GM18868 (cell line): ENCODE data around the gene HOXD11.
A peak's percentile ranks its signal among the peaks of the same experiment; 100 is the strongest.

ENCODE experiments used
- ATAC-seq: cut with Tn5 transposase; IDR thresholded peaks from one replicate; pipeline ENCODE4 v1.9.1; 2021; ENCODE audit warnings: mild to moderate bottlenecking, moderate library complexity; ENCODE audit not compliant: unreplicated experiment

Gene HOXD11

DNA sequence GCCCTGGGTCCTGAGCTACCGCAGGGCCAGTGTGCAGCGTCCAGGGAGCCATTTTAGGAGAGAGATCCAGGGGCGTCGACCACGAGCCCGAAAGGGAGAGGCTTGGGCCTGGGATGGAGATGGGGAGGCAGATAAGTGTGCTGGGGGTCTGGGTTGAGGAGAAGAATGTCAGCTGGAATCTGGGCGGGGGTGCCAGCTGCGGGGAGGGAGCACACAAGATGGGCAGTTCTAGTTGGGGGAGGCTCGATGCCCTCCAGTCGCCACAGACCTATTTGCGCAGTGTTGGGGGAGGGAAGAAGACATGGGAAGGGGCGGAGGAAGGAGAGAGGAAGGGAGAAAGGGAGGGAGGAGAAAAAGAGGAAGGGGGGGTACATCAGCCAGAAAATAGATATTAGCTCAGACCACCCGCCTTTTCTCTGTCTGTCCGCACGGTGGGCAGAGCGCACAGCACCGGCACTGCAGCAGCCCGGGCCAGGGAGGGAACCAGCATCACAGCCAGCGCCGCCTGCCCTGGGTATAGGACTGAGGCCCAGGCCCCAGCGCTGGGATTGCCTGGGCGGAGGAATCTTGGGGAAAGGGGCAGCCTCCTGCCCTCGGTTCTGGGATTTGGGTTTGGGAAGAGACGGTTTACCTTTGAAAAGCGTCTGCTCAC is 1.9 kb upstream of the HOXD11 start:
- ATAC-seq, result no peak

DNA sequence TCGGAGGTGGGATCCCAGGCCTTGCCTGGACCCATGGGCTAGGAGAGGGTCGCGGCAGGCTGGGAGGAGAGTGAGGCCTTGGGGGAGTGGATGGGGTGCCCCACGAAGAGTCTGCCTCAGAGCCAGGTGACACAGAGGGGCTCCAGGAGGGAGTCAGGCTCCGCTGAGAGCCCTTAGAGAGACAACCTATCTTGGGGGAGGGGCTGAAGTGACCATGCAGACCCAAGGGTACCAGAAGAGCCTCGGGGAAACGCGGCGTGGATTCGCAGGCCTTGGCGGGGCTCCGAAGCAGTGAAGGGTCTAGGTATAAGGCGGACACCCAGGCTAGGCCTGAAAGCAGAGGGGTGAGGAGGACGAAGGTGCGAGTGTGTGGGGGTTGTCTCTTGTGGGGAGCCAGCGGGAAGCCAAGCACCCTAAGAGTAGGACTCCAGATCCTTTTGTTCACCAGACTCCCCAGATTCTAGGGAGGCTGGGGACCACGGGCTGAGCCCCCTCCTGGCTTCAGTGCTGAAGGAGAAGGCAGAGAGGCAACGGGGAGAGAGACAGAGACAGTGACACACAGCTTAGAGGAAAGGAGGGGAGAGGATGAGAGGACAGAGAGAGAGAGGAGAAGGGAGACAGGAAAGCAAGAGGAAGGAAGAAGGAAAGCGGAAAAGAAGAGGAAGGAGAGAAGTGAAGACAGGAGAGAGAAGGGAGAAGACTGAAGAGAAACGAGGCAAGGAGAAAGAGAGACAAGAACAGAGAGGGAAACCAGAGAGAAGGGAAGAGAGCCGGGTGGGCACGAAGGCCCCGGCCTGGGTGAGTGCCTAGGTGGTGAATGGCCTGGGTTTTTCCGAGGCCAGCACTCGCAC is 1.1 kb upstream of the HOXD11 start:
- ATAC-seq, result no peak

DNA sequence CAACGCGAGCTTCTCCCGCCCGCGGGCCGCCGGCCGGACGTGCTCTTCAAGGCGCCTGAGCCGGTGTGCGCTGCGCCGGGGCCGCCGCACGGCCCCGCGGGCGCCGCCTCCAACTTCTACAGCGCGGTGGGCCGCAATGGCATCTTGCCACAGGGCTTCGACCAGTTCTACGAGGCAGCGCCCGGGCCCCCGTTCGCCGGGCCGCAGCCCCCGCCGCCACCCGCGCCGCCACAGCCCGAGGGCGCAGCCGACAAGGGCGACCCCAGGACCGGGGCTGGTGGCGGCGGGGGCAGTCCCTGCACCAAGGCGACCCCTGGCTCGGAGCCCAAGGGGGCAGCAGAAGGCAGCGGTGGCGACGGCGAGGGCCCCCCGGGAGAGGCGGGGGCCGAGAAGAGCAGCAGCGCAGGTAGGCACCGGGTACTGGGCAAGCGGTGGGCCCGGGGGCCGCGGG is 676 bp downstream of the HOXD11 start:
- ATAC-seq, result no peak

DNA sequence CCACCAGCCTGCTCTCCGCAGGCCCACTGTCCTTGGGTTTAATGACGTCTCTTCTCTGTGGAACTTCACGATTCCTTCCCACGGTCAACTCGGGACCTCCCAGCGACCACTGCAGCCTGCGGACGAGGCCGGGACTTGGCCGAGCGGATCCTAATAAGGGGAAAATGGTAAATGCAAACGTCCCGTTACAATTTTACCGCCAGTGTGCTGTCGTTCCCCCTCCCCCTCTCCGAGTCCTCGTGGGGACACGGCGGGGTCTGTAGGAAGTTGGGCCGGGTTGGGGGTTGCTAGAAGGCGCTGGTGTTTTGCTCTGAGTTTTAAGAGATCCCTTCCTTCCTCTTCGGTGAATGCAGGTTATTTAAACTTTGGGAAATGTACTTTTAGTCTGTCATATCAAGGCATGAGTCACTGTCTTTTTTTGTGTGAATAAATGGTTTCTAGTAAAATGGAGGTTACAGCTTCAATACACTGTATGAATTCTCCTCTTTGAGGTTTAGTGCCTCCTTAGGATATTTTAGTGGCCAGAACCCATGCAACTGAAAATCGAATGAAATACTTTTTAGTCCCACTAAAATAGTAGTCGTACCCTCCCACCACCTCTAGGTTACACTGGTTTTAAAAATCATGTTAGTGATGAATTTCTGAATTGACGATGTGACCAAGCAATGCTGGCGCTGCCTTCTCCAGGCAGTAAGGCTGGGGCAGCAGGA is 2.3 kb downstream of the HOXD11 start:
- ATAC-seq, result no peak

DNA sequence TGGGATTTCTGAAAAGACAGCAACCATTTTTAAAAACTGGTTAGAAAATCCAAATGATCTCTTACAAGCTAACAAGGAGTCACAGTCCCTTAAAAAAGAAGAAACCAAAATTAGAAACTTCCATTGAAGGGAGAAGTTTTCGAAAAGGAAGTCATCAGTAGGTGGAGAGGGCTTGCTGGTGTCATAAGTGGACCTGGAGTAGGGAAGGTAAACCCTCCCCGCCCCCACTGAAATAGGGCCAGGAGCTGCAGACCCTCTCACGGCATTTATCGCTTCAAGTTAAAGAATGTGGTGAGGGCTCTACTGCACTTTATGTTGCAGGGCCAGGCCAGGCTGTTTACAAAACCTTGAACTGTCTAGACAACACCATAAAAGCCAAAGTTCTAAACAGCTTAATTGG is 2.9 kb downstream of the HOXD11 start:
- ATAC-seq, result no peak

DNA sequence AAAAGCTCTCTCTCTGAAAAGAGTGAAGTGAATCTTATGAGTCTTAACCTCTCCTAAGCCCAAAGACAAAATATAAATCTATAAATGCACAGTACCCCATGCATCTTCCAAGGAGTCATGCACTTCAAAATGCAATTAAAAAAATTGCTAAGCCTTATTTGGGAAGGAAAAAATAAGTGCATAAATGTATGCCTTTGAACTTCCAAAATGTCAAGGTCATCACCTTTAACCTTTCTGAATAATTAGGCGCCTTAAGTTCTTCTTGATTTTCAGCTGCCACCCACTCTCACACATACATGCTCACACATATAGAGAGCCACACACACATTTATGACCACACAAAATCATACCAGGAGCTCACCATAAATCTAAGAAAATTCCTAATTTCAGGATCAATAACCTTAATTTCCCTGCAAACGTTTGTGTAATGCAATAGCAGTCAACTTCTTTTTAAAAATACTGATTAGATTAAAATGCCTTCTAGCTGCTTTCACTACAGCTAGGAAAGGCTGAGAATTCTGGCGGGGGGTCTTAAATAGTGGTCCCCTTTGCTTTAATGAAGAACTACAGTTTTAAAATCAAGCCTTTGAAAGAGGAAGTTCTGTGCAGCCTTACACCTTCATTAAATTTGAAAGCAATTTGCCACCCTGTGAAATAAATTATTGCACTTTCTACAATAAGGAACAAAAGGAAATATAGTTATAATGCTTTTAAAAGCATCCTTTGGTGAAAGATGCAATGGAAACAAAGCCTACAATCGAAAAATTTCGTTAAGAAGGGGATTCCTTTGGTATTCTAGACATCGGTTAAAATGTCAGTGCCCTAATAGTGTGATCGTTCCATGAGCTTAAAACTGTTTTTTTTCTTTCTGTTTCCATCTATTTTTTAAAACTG is 3.6 kb downstream of the HOXD11 start:
- no peak for ATAC-seq

DNA sequence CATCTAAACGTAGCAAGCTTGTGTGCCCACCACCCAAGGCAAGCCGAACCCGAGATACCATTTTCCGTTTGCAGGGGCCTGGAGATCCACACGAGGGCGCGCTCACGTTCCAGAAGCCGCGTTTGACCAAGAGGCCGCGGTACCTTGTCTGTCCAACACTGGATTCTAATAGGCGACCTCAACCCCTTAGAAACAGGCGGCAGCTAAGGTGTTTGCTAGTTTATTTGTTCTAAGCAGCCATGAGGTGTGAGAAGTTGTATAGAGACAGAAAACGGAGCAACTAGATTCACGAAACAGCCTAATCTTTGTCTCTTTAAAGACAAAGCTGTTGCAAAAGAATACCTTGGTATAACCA is 4.2 kb downstream of the HOXD11 start:
- ATAC-seq, result peak; percentile 61

DNA sequence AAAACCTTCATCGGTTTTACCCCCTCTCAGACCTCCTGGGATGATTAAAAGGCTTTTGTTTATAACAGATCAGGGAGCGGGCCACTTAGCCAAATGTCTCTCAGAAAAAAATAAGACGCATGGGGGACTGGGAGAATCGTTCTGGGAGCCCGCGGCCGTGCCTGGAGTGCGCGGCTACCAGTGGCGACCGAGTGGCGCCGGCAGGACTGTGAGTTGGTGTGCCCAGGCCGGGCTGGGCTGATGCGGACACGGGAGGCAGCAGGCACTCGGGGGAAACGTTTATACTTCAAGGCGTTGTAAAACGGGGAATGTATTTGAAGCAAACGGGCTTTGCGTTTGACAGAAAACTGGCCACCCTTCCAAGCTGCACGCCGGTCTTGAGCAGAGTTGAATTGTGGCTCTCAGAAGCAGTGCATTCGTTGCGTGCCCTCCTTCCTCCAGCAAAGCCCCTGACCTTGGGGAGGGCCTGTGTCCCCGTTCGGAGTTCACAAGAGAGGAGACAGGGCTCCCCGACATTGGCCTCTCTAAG is 4.8 kb downstream of the HOXD11 start:
- no peak for ATAC-seq

DNA sequence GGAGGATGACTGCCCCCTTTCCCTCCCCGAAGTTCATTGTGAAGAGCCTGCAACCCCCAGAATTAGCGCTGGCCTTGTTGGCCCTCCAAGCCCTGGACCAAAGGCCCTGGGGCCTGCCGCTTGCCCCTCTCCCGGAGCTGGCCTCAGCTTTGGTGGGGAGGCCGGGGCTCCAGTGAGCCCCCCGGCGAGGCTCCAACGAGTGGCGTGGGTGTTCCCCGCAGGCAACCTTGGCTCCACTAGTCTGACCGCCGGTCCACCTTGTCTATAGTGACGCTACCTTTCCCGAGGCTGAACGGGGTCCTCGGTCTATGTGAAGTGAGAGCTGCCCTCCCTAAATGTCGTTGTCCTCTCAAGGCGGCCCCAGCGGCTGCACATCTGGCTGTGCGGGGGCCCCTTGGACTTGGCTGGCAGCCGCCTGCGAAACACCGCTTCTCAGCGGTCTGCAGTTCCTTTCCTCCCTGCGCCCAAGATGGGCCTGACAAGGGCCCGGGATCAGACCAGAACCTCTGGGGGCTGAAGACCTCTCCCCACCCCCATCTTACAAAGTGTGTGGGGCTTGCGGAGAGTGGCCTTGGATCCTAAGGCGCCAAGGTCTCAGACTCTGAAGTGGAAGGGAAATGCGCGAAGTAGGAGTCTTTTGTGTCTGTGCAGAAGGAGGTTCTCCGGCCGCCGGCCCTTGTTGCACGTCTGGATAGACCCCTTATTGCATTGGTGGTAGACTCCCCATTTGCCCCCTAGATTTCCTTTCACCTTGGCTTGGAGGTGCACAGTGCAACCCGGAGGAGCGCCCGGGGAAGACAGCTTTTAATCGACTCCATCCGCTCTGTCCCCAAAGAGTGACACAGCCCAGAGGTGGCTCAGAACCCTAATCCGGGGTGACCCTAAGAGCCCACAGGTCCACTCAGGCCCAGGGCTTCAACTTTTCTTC is 5.6 kb downstream of the HOXD11 start:
- ATAC-seq, result no peak

DNA sequence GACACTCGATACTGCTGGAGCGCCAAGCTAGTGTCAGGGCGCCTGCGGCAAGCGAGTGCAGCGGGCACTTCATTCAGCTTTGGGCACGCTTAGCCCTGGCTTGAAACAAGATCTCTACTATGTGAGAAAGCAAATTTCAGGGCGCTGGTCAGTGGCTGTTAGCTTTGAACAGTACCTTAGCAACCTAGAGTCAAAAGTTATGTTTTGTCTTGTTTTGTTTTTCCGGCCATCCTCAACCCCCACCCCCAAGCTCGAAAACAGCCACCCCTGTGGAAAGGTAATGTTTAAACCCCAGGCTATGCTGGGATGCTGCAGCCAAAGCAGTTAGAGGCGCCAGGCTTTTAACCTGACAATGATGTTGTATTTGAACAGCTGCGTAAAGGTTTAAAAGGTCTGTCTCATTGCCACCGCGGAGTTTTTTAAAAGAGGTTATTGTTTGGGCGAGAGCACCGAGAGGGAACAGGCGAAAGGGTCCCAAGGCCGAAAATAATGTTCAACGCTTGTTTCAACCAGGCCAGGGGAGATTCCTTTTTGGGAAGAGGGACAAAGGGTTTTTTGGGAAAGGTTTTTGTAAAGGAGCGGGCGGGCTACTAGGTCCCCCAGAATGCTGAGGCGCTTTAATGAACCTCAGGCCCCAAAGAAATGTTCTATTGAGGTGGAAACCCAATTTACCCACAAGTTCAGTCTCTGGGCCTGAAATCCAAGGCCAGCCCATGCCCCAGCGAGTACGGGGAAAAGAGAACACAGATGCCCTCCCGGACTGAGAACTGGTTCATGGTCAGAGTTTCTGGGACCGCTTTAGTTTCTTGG is 7.2 kb downstream of the HOXD11 start:
- ATAC-seq, result no peak

DNA sequence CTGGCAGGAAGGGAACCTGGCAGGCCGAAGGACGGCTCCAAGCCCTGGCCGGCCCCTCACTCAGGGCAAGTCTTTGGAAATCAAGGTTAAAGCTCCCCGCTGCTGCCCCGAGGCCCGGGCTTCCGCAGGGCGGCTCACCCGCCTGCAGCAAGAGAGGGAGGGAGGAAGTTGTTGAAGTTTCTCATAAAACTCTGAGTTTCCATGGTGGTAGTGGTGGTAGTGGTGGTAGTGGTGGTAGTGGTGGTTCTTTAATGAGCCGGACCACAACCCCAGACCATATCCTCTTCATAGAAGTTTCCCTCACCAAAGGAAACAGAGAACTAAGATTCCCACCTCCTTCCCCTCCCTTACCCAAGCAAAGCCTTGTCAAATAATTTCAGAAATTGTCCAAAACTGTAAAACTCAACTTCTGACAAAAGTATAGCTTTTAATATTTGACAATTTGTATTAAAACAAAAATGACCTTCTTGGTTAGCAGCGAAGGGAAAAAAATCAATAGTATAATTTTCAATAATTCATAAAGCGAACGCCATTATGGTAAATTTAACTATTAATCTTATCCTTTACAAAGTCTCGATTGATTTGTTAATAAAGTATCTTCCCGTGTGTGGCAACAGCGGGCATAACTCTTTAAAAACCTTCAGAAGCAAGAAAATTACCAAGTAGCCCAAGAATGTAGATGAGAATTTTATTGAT is 8.0 kb downstream of the HOXD11 start:
- no peak for ATAC-seq

DNA sequence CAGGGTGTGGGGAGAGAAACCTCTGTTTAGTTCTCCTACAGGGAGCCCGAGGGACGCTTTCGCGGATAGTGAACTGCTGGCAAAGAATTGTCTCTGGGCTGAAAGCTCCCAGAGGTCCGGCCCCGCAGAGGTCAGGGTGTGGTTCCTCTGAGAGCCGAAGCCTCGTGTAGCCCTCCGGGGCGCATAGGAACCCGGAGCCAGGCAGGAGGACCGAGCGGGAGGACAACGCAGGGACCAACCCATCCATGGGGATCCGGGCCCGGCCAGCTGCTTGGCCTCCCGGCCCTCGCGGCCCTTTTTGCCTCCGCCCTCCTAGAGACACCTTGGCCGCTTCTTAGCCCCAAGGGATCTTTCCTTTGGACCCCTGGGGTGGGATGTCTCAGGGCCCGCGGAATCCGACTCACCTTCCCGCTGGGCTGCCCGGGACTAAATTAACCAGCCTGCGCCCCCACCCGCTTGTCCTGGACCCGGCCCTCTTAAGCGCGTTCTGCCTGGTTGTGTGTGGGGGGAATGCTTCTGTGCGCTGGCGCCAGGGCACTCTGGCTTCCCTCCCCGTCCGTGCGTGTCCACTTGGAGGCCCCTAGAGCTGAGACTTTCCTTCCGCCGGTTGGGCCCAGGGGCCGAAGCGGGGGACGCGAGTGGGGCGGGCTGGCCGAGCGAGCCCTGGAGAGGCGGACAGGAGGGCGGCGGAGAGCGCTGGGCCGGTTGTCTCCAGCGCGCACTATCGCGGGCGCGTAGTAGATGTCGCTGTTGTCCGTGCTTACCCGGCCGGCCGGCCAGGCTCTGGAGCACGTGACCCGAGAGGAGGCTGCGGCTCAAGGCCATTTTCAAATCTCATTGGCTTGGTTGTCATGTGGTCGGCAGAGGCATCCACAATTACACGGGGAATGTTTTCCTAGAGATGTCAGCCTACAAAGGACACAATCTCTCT is 9.1 kb downstream of the HOXD11 start, which contains the start of gene HOXD10:
HOXD10 (plus strand) TSS at position 896 of the 931 bp plus-strand sequence. CDS start 56 bp downstream, outside the sequence.
- no peak for ATAC-seq

DNA sequence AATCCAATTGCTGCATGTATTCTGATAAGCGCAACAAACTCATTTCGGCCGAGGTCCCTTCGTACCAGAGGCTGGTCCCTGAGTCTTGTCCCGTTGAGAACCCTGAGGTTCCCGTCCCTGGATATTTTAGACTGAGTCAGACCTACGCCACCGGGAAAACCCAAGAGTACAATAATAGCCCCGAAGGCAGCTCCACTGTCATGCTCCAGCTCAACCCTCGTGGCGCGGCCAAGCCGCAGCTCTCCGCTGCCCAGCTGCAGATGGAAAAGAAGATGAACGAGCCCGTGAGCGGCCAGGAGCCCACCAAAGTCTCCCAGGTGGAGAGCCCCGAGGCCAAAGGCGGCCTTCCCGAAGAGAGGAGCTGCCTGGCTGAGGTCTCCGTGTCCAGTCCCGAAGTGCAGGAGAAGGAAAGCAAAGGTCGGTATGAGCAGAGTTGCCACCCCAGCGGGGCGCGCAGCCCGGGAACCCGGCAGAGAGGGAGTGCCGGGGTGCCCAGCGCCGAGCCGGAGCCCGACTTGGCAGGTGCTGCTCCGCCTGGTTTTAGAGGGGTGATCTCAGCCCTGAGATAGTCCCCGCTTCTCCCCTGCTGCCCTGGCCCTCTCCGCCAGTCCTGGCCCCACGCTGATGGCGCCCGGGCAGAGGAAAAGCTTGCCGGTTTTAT is 10.2 kb downstream of the HOXD11 start:
- ATAC-seq, result no peak

DNA sequence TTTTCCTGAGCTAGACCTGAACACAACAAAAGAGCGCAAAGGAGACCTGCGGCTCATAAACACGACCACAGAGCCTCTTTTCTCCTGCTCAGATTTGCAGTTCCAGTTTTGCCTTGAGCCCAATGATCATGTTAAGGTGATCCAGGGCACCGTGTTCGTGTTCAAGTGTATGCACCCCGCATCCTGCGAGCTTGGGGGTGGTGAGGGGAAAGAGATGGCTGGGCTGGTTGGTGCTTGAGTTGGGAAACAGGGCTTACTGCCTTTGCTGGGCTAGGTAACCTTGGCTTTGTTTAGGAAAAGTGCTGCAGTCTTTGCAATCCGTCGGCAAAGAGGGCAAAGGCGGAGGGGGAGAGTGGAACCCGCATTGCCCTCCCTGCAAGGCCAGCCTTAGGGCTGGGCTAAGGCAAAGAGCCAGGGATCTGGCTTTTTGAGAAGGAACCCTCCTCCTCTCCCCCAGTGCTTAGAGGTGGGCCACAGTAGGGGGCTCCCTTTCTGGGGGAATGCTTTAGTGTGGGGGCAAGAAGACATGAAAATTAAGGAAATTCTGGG is 10.8 kb downstream of the HOXD11 start:
- no peak for ATAC-seq

DNA sequence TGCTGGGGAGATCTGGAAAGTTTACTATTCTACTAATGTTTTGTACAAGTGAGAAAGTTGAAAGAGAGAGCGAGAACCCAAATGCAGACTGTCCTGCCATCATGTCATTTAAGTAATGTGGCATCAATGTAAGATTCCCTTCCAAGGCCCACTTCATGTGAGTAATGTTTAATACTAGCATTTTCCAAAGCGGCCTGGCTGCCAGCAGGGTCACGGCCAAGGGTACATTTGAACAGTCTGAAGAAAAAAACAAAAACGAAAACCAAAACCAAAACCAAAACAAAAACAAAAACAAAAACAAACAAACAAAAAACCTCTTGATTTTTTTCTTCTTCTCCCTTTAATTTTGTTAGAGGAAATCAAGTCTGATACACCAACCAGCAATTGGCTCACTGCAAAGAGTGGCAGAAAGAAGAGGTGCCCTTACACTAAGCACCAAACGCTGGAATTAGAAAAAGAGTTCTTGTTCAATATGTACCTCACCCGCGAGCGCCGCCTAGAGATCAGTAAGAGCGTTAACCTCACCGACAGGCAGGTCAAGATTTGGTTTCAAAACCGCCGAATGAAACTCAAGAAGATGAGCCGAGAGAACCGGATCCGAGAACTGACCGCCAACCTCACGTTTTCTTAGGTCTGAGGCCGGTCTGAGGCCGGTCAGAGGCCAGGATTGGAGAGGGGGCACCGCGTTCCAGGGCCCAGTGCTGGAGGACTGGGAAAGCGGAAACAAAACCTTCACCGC is 11.7 kb downstream of the HOXD11 start:
- no peak for ATAC-seq
